Measurements from ENCODE around the gene ZNF324B. TPM values are rescaled to one million over a fixed set of nuclear protein-coding genes. Genes with fewer than 3 reads are reported as not detected.
"Not testable (repeated sequence)": the region's sequence is repeated elsewhere in the genome, so short reads cannot be mapped to it uniquely, and the experiment has no call there.

The ZNF324B gene
- total RNA-seq = 10 to 100 TPM in 1 of 2 experiments, 1 to 10 TPM in 1; 9.4 to 10.1 TPM

- Mint-ChIP-seq H3K36me3 (peaks cover 12% of the 10 kb centered on the region), H3K4me3 (peak within 1 kb of the TSS; percentile 85), H3K27ac (peak within 1 kb of the TSS; percentile 63), H3K27me3 (peaks cover 32% of the 10 kb centered on the region), H3K4me1 (peaks cover 14% of the 10 kb centered on the region), H3K9me3 (peaks cover 14% of the 10 kb centered on the region)
- DNase-seq = peak; percentile 97
Observed at GRCh38 chr19:58451358-58452101, at the start of gene ZNF324B. Gene ZNF324B, plus strand, starts transcription at chr19:58451622. Its CDS starts 2,080 bp downstream, at chr19:58453702.

GRCh38 chr19:58401840-58402421 lies 49.5 kb upstream of the ZNF324B start:
- Mint-ChIP-seq H3K27me3 (peaks cover 17% of the 10 kb centered on the region), H3K27ac (no peak overlapping the region)

GRCh38 chr19:58403920-58404478 lies 47.4 kb upstream of the ZNF324B start:
- not testable (repeated sequence) for H3K27ac Mint-ChIP-seq

More at GRCh38 chr19:58401840-58402421, 49.5 kb upstream of the ZNF324B start:
- peaks cover 10% of the 10 kb centered on the region for H3K4me1 Mint-ChIP-seq
- peaks cover 2% of the 10 kb centered on the region for H3K36me3 Mint-ChIP-seq
- H3K4me3 Mint-ChIP-seq = peak overlapping the region; percentile 86
- no peak for DNase-seq
- H3K9me3 Mint-ChIP-seq = no peaks in the 10 kb centered on the region

GRCh38 chr19:58406818-58407657 lies 44.4 kb upstream of the ZNF324B start:
- peaks cover 29% of the 10 kb centered on the region for H3K4me1 Mint-ChIP-seq
- H3K36me3 Mint-ChIP-seq = peaks cover 11% of the 10 kb centered on the region
- peak overlapping the region; percentile 92 for H3K27ac Mint-ChIP-seq
- no peaks in the 10 kb centered on the region for H3K9me3 Mint-ChIP-seq
- peak overlapping the region; percentile 90 for H3K4me3 Mint-ChIP-seq
- no peaks in the 10 kb centered on the region for H3K27me3 Mint-ChIP-seq
- DNase-seq = no peak

More at GRCh38 chr19:58403920-58404478, 47.4 kb upstream of the ZNF324B start:
- H3K9me3 Mint-ChIP-seq, H3K27me3 Mint-ChIP-seq, H3K4me3 Mint-ChIP-seq, DNase-seq: not testable (repeated sequence)
- Mint-ChIP-seq H3K36me3 (peaks cover 10% of the 10 kb centered on the region), H3K4me1 (peaks cover 18% of the 10 kb centered on the region)

DNA sequence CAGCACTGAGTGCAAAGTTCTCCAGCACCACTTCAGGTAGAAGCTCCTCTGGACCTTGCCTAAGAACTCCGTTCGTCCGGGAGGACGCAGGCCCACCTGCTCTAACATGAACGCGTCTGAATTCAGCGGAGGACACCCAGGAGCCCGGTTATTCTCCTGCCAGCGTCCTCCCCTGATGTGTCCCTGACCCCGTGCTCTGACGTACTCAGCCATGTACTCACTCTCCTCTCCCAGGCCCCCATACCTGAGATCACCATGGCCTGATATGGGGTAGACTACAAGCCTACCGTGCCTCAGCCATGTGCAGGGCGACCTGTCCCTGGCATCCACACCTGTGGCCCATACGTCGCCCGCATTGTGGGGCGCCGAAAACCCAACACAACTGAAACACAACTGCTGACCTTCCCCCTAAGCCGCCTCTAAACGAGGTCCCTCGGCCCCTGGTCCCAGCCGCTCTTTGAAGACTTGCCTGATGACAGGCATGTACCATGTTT lies 43.7 kb upstream of the ZNF324B start:
- H3K9me3 Mint-ChIP-seq = no peaks in the 10 kb centered on the region
- H3K4me1 Mint-ChIP-seq = peaks cover 29% of the 10 kb centered on the region
- H3K27ac Mint-ChIP-seq = peak overlapping the region; percentile 92
- no peaks in the 10 kb centered on the region for H3K27me3 Mint-ChIP-seq
- no peak for DNase-seq
- H3K4me3 Mint-ChIP-seq = peak overlapping the region; percentile 90
- H3K36me3 Mint-ChIP-seq = peaks cover 11% of the 10 kb centered on the region

- H3K27me3 Mint-ChIP-seq = no peaks in the 10 kb centered on the region
- H3K9me3 Mint-ChIP-seq = no peaks in the 10 kb centered on the region
- peaks cover 32% of the 10 kb centered on the region for H3K4me1 Mint-ChIP-seq
- peaks cover 14% of the 10 kb centered on the region for H3K36me3 Mint-ChIP-seq
- DNase-seq = peak; percentile 97
- peak within 1 kb of the TSS; percentile 92 for H3K27ac Mint-ChIP-seq
- H3K4me3 Mint-ChIP-seq = peak within 1 kb of the TSS; percentile 90
Observed at GRCh38 chr19:58408152-58409009, 43.0 kb upstream of the ZNF324B start, which contains the start of gene ZNF584. Gene ZNF584, plus strand, starts transcription at chr19:58408649. Its CDS starts 499 bp downstream, at chr19:58409148.

GRCh38 chr19:58409010-58409790 lies 42.2 kb upstream of the ZNF324B start:
- Mint-ChIP-seq H3K36me3 (peaks cover 14% of the 10 kb centered on the region), H3K27ac (peak overlapping the region; percentile 43), H3K27me3 (no peaks in the 10 kb centered on the region), H3K9me3 (no peaks in the 10 kb centered on the region), H3K4me3 (peak overlapping the region; percentile 90), H3K4me1 (peaks cover 27% of the 10 kb centered on the region)
- peak; percentile 51 for DNase-seq

GRCh38 chr19:58416604-58417003 lies 34.8 kb upstream of the ZNF324B start:
- Mint-ChIP-seq H3K4me3 (no peak overlapping the region), H3K9me3 (no peaks in the 10 kb centered on the region), H3K4me1 (peaks cover 2% of the 10 kb centered on the region), H3K36me3 (peaks cover 51% of the 10 kb centered on the region), H3K27ac (no peak overlapping the region), H3K27me3 (no peaks in the 10 kb centered on the region)
- DNase-seq = no peak

DNA sequence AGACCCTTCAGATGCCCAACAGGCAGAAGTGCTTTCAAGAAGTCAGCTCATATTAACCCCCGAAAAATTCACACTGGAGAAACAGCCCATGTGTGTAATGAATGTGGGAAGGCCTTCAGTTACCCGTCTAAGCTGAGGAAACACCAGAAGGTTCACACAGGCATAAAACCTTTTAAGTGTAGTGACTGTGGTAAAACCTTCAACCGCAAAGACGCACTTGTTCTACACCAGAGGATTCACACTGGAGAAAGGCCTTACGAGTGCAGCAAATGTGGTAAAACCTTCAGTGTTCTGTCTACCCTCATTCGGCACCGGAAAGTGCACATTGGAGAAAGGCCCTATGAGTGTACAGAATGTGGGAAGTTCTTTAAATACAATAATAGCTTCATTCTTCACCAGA lies 34.4 kb upstream of the ZNF324B start:
- Mint-ChIP-seq H3K4me1 (peaks cover 2% of the 10 kb centered on the region), H3K27me3 (no peaks in the 10 kb centered on the region), H3K36me3 (peaks cover 51% of the 10 kb centered on the region), H3K27ac (no peak overlapping the region), H3K4me3 (no peak overlapping the region), H3K9me3 (no peaks in the 10 kb centered on the region)
- no peak for DNase-seq

- peaks cover 39% of the 10 kb centered on the region for H3K9me3 Mint-ChIP-seq
- no peak overlapping the region for H3K4me3 Mint-ChIP-seq
- no peaks in the 10 kb centered on the region for H3K4me1 Mint-ChIP-seq
- no peak overlapping the region for H3K27ac Mint-ChIP-seq
- H3K27me3 Mint-ChIP-seq = no peaks in the 10 kb centered on the region
- DNase-seq = no peak
- H3K36me3 Mint-ChIP-seq = peaks cover 68% of the 10 kb centered on the region
Observed at GRCh38 chr19:58428617-58429016, 22.8 kb upstream of the ZNF324B start.

- Mint-ChIP-seq H3K36me3 (peaks cover 80% of the 10 kb centered on the region), H3K4me1 (no peaks in the 10 kb centered on the region), H3K9me3 (peaks cover 47% of the 10 kb centered on the region), H3K27me3 (no peaks in the 10 kb centered on the region), H3K27ac (no peak overlapping the region), H3K4me3 (no peak overlapping the region)
- no peak for DNase-seq
Observed at GRCh38 chr19:58429745-58430144, 21.7 kb upstream of the ZNF324B start.

DNA sequence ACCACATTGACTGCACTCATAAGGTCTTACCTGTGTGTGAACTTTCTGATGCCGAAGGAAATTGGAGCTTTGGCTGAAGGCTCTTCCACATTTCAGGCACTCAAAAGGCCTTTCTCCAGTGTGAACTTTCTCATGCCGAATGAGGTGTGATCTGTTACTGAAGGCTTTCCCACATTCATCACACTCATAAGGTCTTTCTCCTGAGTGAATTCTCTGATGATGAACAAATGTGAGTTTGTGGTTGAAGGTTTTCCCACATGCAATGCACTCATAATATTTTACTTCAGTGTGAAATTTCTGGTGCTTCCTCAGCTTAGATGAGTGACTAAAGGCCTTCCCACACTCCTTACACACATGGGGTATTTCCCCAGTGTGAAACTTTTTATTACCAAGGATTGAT lies 17.2 kb upstream of the ZNF324B start:
- Mint-ChIP-seq H3K4me3 (no peak overlapping the region), H3K9me3 (peaks cover 71% of the 10 kb centered on the region), H3K36me3 (peaks cover 98% of the 10 kb centered on the region), H3K27me3 (no peaks in the 10 kb centered on the region), H3K27ac (peak overlapping the region; percentile 42), H3K4me1 (peaks cover 8% of the 10 kb centered on the region)
- DNase-seq = no peak

Measured in activated naive CD8-positive, alpha-beta T cell treated with anti-CD3 and anti-CD28 coated beads for 36 hours (primary cell).